HUES6 (cell line): ENCODE data around the gene PRSS33.

Experiments
- H3K27ac ChIP-seq: 2 replicates; pipeline ENCODE4 v1.7.0; 2013; ENCODE audit warnings: low read depth, mild to moderate bottlenecking, low read length, inconsistent platforms
- H3K27me3 ChIP-seq: 2 replicates; pipeline ENCODE4 v1.6.1; 2013; ENCODE audit warnings: low read length; ENCODE audit not compliant: control insufficient read depth, insufficient read depth
- H3K36me3 ChIP-seq: 2 replicates; pipeline ENCODE4 v1.6.1; 2013; ENCODE audit warnings: low read length; ENCODE audit not compliant: control insufficient read depth, insufficient read depth
- H3K4me1 ChIP-seq: 2 replicates; pipeline ENCODE4 v1.6.1; 2013; ENCODE audit warnings: low read length; ENCODE audit not compliant: control insufficient read depth, insufficient read depth
- H3K4me3 ChIP-seq: 2 replicates; pipeline ENCODE4 v1.5.1; 2013; ENCODE audit warnings: low read depth, low read length
- H3K9ac ChIP-seq: one replicate; pipeline ENCODE4 v1.6.1; 2013; ENCODE audit warnings: mild to moderate bottlenecking, low read length
- H3K9me3 ChIP-seq: 2 replicates; pipeline ENCODE4 v1.6.1; 2013; ENCODE audit warnings: low read depth, low read length; ENCODE audit not compliant: control insufficient read depth, insufficient read depth

Gene PRSS33

DNA sequence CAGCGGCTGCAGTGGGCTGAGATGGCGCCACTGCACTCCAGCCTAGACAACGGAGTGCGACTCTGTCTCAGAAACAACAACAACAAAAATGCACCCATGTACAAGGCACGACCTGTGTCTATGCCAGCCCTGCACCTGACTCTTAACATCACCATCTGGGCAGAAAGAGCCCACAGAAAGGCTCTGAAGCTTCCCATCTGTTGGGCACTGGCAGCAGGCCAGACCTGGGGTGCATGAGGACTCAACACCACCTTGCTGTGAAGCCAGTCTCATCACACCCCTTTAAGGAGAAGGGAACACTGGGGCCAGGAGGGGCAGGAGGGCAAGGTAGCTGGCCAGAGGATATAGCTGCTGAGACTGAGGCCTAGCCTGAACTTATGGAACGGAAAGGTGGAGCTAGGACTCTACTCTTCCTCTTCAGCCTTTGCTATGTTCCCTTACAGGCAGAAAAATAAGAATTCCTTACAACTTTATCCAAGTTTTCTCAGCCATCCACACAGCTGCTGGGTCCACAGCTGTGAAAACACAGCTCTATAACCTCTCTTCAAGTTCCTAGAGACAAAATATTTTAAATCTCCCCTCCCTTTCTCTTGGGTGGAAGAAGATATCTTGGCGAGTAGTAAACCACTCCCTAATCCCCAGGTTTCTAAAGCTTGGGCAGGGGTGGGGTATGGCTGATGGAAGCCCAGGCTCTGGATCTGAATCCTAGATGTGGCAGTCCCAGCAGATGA is 13.0 kb downstream of the PRSS33 start:
- no peaks in the 10 kb centered on the region for H3K9me3 ChIP-seq
- H3K9ac ChIP-seq = no peak overlapping the region
- H3K36me3 ChIP-seq = peaks cover 63% of the 10 kb centered on the region

DNA sequence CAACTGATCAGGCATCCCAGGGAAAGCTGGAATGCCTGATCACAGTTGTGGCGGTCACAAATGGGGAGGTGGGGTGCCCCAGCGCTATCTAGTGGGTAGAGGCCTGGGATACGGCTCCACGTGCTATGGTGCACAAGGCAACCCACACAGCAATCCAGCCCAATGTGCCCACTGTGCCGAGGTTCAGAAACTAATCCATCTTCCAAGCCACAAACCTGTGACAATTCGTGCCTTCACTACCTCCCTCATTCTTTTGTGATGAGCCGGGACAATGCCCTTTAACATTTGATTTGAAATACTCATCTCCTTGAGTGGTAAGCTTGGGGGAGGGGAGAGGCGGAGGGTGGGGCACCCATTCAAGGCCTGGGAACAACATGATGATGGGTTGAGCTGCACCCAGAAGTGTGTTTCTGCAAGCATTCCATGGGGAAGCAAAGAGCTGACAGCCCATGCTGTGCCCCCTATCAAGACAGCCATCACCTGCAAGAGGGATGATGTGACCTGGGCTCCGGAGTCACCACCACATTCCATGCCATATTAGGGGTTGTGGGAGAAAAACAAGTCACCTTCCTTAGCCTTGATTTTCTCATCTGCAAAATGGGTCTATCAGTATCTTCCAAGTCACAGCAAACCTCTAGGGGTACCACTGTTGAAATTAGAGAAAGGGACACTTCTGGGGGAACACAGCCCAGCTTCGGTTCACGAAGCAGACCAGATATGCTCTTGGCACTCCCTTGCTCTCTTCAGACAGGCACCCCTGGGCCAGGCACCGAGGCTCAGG is 14.0 kb downstream of the PRSS33 start:
- Histone ChIP-seq H3K9me3 (no peaks in the 10 kb centered on the region), H3K36me3 (peaks cover 73% of the 10 kb centered on the region), H3K4me3 (no peak overlapping the region), H3K27me3 (no peaks in the 10 kb centered on the region), H3K27ac (no peak overlapping the region), H3K9ac (peak overlapping the region; percentile 16), H3K4me1 (peaks cover 11% of the 10 kb centered on the region)

More for the DNA sequence above, 13.0 kb downstream of the PRSS33 start:
- Histone ChIP-seq H3K27ac (no peak overlapping the region), H3K27me3 (no peaks in the 10 kb centered on the region), H3K4me1 (peaks cover 15% of the 10 kb centered on the region), H3K4me3 (no peak overlapping the region)

DNA sequence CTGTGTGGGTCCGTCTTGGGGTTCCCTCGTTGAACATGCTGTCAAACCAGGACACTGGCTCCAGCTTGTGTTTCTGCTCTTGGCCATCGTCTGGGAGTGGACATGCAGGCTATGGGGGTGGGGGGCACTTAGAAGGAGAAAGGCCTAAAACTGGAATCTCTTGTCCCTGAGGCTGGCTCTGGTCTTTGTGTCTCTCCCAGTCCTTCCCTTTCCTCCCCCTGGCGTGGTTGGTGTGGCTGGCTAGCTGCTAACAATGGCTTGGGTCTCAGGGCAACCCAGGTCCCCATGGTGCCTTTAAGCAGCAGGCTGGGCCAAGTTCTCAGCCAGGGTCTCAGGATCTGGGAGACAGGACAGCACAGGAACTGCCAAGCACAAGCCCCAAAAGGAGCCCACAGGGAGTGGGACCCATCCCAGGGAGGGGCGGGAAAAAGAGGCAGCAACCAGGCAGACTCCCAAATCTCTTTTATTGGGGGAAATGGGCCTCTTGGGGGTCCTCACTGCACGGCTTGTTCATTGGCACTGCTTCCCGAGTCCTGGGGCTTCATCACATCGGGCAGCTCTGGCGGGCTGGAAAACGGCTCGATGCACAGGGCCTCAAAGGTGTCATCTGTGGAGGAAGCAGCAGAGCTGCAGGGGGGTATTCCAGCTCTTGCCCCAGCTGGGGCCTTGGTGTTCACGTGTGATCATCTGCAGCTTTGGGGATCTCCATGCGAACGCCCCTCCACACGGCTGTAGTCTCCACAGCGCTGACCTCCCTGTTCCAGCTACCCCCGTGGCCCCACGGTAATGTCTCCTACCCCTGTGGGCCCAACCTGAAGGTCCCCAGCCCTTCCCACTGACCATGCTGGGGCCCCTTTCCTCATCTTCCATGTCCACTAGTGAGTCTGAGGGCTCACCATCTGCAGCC is 15.6 kb downstream of the PRSS33 start:
- H3K36me3 ChIP-seq = peaks cover 89% of the 10 kb centered on the region
- no peak overlapping the region for H3K4me3 ChIP-seq
- H3K9ac ChIP-seq = no peak overlapping the region
- no peaks in the 10 kb centered on the region for H3K9me3 ChIP-seq
- H3K27ac ChIP-seq = no peak overlapping the region
- no peaks in the 10 kb centered on the region for H3K27me3 ChIP-seq
- H3K4me1 ChIP-seq = peaks cover 6% of the 10 kb centered on the region

DNA sequence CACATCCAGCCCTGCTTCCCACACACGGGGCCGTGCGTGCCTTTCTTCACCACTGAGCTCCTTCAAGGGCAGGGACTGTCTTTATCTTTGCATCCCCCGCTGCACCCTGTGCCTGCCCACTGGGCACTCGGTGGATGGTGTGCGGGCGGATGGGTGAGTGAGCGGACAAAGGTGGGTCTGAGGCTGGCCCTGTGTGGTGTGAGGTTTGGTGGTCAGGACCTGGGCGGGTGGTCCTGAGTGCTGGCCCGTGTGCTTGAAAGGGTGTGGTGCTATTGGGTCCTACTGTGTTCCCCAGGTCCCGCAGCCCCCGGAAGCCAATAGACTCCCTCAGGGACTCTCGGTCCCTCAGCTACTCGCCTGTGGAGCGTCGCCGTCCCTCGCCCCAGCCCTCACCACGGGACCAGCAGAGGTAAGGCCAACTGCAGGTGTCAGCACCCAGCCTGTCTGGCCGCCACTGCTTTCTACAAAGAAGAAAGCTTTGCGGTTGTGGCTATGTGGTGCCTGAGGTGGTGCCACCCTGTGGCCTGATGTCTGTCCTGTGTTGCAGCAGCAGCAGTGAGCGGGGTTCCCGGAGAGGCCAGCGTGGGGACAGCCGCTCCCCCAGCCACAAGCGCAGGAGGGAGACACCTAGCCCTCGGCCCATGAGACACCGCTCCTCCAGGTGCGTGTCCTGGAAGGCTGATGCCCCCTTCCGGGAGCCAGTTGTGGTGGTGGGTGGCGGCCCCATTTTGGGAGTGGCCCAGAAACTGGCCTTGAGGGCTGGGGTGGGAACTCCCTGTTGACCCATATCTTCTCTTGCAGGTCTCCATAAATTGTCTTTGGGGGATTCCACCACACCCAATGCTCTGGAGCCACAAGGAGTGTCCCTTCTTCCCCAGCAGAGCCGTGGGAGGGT is 17.1 kb downstream of the PRSS33 start:
- H3K27me3 ChIP-seq = no peaks in the 10 kb centered on the region
- H3K27ac ChIP-seq = no peak overlapping the region
- no peak overlapping the region for H3K4me3 ChIP-seq
- peaks cover 98% of the 10 kb centered on the region for H3K36me3 ChIP-seq
- H3K9ac ChIP-seq = no peak overlapping the region
- no peaks in the 10 kb centered on the region for H3K4me1 ChIP-seq
- no peaks in the 10 kb centered on the region for H3K9me3 ChIP-seq

DNA sequence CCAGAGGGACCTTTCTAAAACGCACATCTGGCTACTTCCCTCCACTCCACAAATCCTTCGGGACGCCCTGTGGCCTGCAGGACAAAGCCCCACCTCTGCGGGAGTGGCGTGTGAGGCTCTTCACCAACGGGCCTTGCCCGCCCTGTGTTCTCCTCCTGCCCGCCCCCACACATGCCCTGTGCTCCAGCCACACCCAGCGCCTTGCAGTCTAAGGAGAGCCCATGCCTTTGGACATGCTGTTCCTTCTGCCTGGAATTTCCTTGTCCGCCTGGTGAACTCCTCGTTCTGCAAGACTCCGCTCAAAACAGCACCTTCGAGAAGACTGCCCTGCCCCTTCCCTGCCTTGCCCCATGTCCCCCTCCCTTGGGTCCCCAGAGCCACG is 17.7 kb downstream of the PRSS33 start:
- Histone ChIP-seq H3K9me3 (no peaks in the 10 kb centered on the region), H3K27me3 (no peaks in the 10 kb centered on the region), H3K27ac (no peak overlapping the region), H3K36me3 (peaks cover 98% of the 10 kb centered on the region), H3K9ac (no peak overlapping the region), H3K4me1 (no peaks in the 10 kb centered on the region), H3K4me3 (no peak overlapping the region)

DNA sequence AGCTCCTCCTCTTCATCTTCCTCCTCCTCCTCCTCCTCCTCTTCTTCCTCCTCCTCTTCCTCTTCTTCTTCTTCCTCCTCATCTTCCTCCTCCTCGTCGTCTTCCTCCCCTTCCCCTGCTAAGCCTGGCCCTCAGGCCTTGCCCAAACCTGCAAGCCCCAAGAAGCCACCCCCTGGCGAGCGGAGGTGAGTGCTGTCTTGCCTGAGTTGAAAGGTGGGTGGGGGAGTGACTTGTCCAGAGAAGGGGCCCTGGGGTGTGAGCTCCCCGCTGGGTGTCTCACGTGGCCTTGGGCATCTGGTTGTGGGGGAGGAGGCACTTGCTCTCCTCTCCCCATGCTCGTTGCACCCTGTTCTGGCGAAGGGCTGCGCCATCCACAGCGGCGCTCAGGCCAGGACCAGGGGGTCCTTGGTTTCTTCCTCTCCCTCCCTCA is 18.2 kb downstream of the PRSS33 start:
- Histone ChIP-seq H3K36me3 (peaks cover 98% of the 10 kb centered on the region), H3K27me3 (no peaks in the 10 kb centered on the region), H3K9ac (no peak overlapping the region), H3K9me3 (no peaks in the 10 kb centered on the region), H3K4me1 (no peaks in the 10 kb centered on the region), H3K4me3 (no peak overlapping the region), H3K27ac (no peak overlapping the region)

DNA sequence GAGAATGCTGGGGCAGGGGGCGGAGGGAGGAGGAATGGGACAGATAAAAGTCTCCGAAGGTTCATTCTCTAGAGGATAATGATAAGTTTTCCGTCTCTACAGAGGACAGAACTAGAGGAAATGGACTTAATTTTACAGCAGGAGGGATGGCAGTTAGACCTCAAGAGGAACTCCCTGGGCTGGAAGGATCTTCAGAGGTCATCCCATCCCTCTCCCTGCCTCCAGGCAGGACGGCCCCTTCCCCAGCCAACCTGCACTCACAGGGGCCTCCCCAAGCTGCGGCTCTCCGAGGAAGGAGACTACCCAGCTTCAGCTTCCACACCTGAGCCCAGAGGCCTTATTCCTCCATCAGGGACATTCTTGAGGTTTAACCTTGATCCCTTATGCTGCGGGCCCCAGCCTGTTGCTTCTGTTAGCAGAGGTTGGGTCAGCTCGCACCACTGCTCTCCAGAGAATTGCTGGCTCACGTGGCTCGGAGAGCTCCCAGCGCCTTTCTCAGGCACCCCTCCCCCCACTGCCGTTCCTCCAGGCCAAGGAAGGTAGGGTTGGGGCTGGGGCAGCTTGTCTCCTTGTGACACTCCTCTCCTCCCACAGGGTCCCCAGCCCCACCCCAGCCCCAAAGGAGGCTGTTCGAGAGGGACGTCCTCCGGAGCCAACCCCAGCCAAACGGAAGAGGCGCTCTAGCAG is 18.8 kb downstream of the PRSS33 start:
- Histone ChIP-seq H3K27me3 (no peaks in the 10 kb centered on the region), H3K27ac (no peak overlapping the region), H3K4me3 (no peak overlapping the region), H3K36me3 (peaks cover 99% of the 10 kb centered on the region), H3K4me1 (no peaks in the 10 kb centered on the region), H3K9ac (no peak overlapping the region), H3K9me3 (no peaks in the 10 kb centered on the region)

DNA sequence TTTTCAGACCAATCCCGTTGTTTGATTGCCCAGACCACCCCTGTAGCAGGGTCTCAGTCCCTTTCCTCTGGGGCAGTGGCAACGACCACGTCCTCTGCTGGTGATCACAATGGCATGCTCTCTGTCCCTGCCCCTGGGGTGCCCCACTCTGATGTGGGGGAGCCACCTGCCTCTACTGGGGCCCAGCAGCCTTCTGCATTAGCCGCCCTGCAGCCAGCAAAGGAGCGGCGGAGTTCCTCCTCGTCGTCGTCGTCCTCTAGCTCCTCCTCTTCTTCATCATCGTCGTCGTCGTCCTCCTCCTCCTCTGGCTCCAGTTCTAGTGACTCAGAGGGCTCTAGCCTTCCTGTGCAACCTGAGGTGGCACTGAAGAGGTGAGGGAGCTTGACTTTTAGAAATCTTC is 19.5 kb downstream of the PRSS33 start:
- no peak overlapping the region for H3K27ac ChIP-seq
- H3K9ac ChIP-seq = no peak overlapping the region
- H3K36me3 ChIP-seq = peaks cover 99% of the 10 kb centered on the region
- H3K27me3 ChIP-seq = no peaks in the 10 kb centered on the region
- H3K4me3 ChIP-seq = no peak overlapping the region
- no peaks in the 10 kb centered on the region for H3K4me1 ChIP-seq
- H3K9me3 ChIP-seq = no peaks in the 10 kb centered on the region

DNA sequence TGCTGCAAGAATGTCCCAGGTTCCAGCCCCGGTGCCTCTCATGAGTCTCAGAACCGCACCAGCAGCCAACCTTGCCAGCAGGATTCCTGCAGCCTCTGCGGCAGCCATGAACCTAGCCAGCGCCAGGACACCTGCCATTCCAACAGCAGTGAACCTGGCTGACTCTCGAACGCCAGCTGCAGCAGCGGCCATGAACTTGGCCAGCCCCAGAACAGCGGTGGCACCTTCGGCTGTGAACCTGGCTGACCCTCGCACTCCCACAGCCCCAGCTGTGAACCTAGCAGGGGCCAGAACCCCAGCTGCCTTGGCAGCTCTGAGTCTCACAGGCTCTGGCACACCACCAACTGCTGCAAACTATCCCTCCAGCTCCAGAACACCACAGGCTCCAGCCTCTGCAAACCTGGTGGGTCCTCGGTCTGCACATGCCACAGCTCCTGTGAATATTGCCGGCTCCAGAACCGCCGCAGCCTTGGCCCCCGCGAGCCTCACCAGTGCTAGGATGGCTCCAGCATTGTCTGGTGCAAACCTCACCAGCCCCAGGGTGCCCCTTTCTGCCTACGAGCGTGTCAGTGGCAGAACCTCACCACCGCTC is 20.1 kb downstream of the PRSS33 start:
- Histone ChIP-seq H3K27me3 (no peaks in the 10 kb centered on the region), H3K36me3 (peaks cover 100% of the 10 kb centered on the region), H3K27ac (no peak overlapping the region), H3K4me3 (no peak overlapping the region), H3K4me1 (no peaks in the 10 kb centered on the region), H3K9me3 (no peaks in the 10 kb centered on the region), H3K9ac (no peak overlapping the region)
